Keratinocyte (primary cell): ENCODE data around the gene ZNF710. TPM values are rescaled to one million over a fixed set of nuclear protein-coding genes. Genes with fewer than 3 reads are reported as not detected.

Experiments
- DNase-seq: peaks from one replicate; pipeline ENCODE4 v3.0.0-alpha.2; 2011; ENCODE audit warnings: low read depth, missing footprints, low spot score
- FAIRE-seq: peaks from 2 replicates; lab custom pipeline; 2011; peaks lifted over from hg19 to GRCh38; lab: Jason Lieb, UNC
- H2AFZ ChIP-seq: 2 replicates; pipeline ENCODE4 v1.6.0; 2012; ENCODE audit warnings: low read length, control low read depth, inconsistent platforms; ENCODE audit not compliant: control insufficient read depth
- H3K27ac ChIP-seq: 2 replicates; pipeline ENCODE4 v1.5.1; 2011; ENCODE audit warnings: low read length; ENCODE audit not compliant: control insufficient read depth, insufficient read depth
- H3K27me3 ChIP-seq: 3 replicates; pipeline ENCODE4 v1.6.0; 2011; ENCODE audit warnings: low read length; ENCODE audit not compliant: control insufficient read depth, insufficient read depth; ENCODE audit errors: extremely low read depth
- H3K36me3 ChIP-seq, 2 experiments: 2 replicates in 1 of 2; 3 replicates in 1 of 2; pipeline ENCODE4 v1.5.1; 2011; ENCODE audit warnings: low read length in 2 of 2, mild to moderate bottlenecking in 1 of 2; ENCODE audit not compliant: control insufficient read depth in 2 of 2, insufficient read depth in 2 of 2; ENCODE audit errors: extremely low read depth in 1 of 2
- H3K4me1 ChIP-seq: 3 replicates; pipeline ENCODE4 v1.5.1; 2011; ENCODE audit warnings: low read length; ENCODE audit not compliant: control insufficient read depth, insufficient read depth; ENCODE audit errors: extremely low read depth
- H3K4me2 ChIP-seq: 3 replicates; pipeline ENCODE4 v1.6.0; 2011; ENCODE audit warnings: low read depth, low read length; ENCODE audit not compliant: control insufficient read depth, insufficient read depth; ENCODE audit errors: extremely low read depth
- H3K4me3 ChIP-seq, 3 experiments: fragments of 200-600 bp in 1 of 3; sonication (generic) in 1 of 3; 2 replicates in 2 of 3; 3 replicates in 1 of 3; pipeline ENCODE4 v1.5.1; 2011 to 2016; ENCODE audit warnings: low read length in 3 of 3, mild to moderate bottlenecking in 3 of 3, control low read depth in 2 of 3, inconsistent platforms in 1 of 3, low read depth in 1 of 3, mixed read lengths in 1 of 3, mixed run types in 1 of 3, moderate library complexity in 1 of 3; ENCODE audit not compliant: control insufficient read depth in 2 of 3, insufficient read depth in 2 of 3; ENCODE audit errors: extremely low read depth in 1 of 3
- H3K79me2 ChIP-seq: 2 replicates; pipeline ENCODE4 v1.6.0; 2012; ENCODE audit warnings: low read length; ENCODE audit not compliant: control insufficient read depth, insufficient read depth
- H3K9ac ChIP-seq: 3 replicates; pipeline ENCODE4 v1.6.0; 2011; ENCODE audit warnings: low read length; ENCODE audit not compliant: control insufficient read depth, insufficient read depth; ENCODE audit errors: extremely low read depth
- H3K9me1 ChIP-seq: 3 replicates; pipeline ENCODE4 v1.6.0; 2011; ENCODE audit warnings: low read length; ENCODE audit not compliant: control insufficient read depth, insufficient read depth; ENCODE audit errors: extremely low read depth
- H3K9me3 ChIP-seq: 2 replicates; pipeline ENCODE4 v1.5.1; 2012; ENCODE audit warnings: low read depth, low read length; ENCODE audit not compliant: control insufficient read depth
- H4K20me1 ChIP-seq: 3 replicates; pipeline ENCODE4 v1.6.0; 2011; ENCODE audit warnings: low read length; ENCODE audit not compliant: control insufficient read depth, insufficient read depth; ENCODE audit errors: extremely low read depth
- CTCF ChIP-seq, 3 experiments: IDR thresholded peaks in 1 of 3; conservative IDR thresholded peaks in 1 of 3; optimal IDR thresholded peaks in 1 of 3; 2 replicates in 2 of 3; 3 replicates in 1 of 3; pipeline versions ENCODE3 to v1.5.1; 2011; ENCODE audit warnings: low read length in 3 of 3, mild to moderate bottlenecking in 3 of 3, moderate library complexity in 2 of 3, control low read depth in 1 of 3, inconsistent platforms in 1 of 3; ENCODE audit not compliant: insufficient read depth in 2 of 3; ENCODE audit errors: extremely low read depth in 1 of 3
- EZH2 ChIP-seq: IDR thresholded peaks from one replicate; pipeline ENCODE4 v1.6.1; 2012; ENCODE audit warnings: inconsistent platforms, mild to moderate bottlenecking, low read length, moderate library complexity
- dilution Hi-C: fragments of 300-500 bp; cut with MboI; formaldehyde crosslinking; loops from one replicate; pipeline ENCODE4 v1.7.0; 2020; ENCODE audit warnings: low sequenced_read_pairs; ENCODE audit not compliant: extremely low pct_ligation_motif_present
- polyA plus RNA-seq, 5 experiments: library from polyadenylated mRNA; depleted of rRNA in 3 of 5; stranded (reverse) in 3 of 5; stranded (forward) in 1 of 5; unstranded in 1 of 5; fragments of >200 nt; gene quantifications; 1 replicate in 1 of 5; 2 replicates in 3 of 5; 3 replicates in 1 of 5; pipeline versions ENCODE4 v1.2.1 to v1.2.3, GENCODE V29; 2011 to 2012; ENCODE audit warnings: missing spikeins in 2 of 5, low read depth in 1 of 5, low replicate concordance in 1 of 5

ZNF710 gene
- polyA plus RNA-seq, 1 donor (not counting 4 experiments of a cell fraction or from before 2014, with no cell fraction given), result 4.5 TPM

GRCh38 chr15:90104551-90104950 is 103.4 kb downstream of the ZNF710 start:
- Histone ChIP-seq H3K9me1 (no peaks in the 10 kb centered on the region), H3K9ac (no peak overlapping the region), H3K9me3 (no peaks in the 10 kb centered on the region), H4K20me1 (no peaks in the 10 kb centered on the region), H2AFZ (no peak overlapping the region), H3K27me3 (no peaks in the 10 kb centered on the region), H3K79me2 (no peaks in the 10 kb centered on the region), H3K4me3 (no peak overlapping the region), H3K4me2 (no peak overlapping the region), H3K36me3 (no peaks in the 10 kb centered on the region), H3K4me1 (peaks cover 31% of the 10 kb centered on the region), H3K27ac (no peak overlapping the region)
- no peak for FAIRE-seq
- dilution Hi-C loops, result no loop called here
- TF ChIP-seq CTCF (optimal IDR thresholded peaks at IDR 0.05 in 1 of 3, IDR thresholded peaks at IDR 0.05 in 1 of 3, conservative IDR thresholded peaks at IDR 0.05 in 1 of 3; ENCODE audit: extremely low read depth in 1 of 3, insufficient read depth in 2 of 3, low read length in 3 of 3) (no peak), EZH2 (no peak)
- DNase-seq, result no peak

- Histone ChIP-seq H2AFZ (no peak overlapping the region), H3K27me3 (no peaks in the 10 kb centered on the region), H3K27ac (no peak overlapping the region), H3K4me1 (peaks cover 22% of the 10 kb centered on the region), H3K4me3 (no peak overlapping the region), H3K79me2 (no peaks in the 10 kb centered on the region), H3K4me2 (no peak overlapping the region), H3K36me3 (no peaks in the 10 kb centered on the region), H3K9me3 (no peaks in the 10 kb centered on the region), H3K9me1 (no peaks in the 10 kb centered on the region), H3K9ac (no peak overlapping the region), H4K20me1 (no peaks in the 10 kb centered on the region)
- dilution Hi-C loops, result no loop called here
- TF ChIP-seq CTCF (optimal IDR thresholded peaks at IDR 0.05 in 1 of 3, IDR thresholded peaks at IDR 0.05 in 1 of 3, conservative IDR thresholded peaks at IDR 0.05 in 1 of 3; ENCODE audit: extremely low read depth in 1 of 3, insufficient read depth in 2 of 3, low read length in 3 of 3) (no peak), EZH2 (no peak)
- no peak for DNase-seq
- no peak for FAIRE-seq
These were observed 104.4 kb downstream of the ZNF710 start for GRCh38 chr15:90105521-90105920.
